DMS114 treated with DMSO at 0.1 percent for 48 hours (cell line): Measurements from ENCODE around the gene UBE4B.
A peak's percentile ranks its signal among the peaks of the same experiment; 100 is the strongest.
"Not testable (repeated sequence)": the region's sequence is repeated elsewhere in the genome, so short reads cannot be mapped to it uniquely, and the experiment has no call there.

ENCODE experiments used
- DNase-seq: peaks from one replicate; lab custom pipeline; 2025; ENCODE audit not compliant: unreplicated experiment; lab: John Stamatoyannopoulos, UW

Gene UBE4B

GRCh38 chr1:10208537-10208936, 175.8 kb downstream of the UBE4B start:
- DNase-seq = no peak

- DNase-seq = no peak
Observed at GRCh38 chr1:10209590-10209904, 176.8 kb downstream of the UBE4B start.

DNA sequence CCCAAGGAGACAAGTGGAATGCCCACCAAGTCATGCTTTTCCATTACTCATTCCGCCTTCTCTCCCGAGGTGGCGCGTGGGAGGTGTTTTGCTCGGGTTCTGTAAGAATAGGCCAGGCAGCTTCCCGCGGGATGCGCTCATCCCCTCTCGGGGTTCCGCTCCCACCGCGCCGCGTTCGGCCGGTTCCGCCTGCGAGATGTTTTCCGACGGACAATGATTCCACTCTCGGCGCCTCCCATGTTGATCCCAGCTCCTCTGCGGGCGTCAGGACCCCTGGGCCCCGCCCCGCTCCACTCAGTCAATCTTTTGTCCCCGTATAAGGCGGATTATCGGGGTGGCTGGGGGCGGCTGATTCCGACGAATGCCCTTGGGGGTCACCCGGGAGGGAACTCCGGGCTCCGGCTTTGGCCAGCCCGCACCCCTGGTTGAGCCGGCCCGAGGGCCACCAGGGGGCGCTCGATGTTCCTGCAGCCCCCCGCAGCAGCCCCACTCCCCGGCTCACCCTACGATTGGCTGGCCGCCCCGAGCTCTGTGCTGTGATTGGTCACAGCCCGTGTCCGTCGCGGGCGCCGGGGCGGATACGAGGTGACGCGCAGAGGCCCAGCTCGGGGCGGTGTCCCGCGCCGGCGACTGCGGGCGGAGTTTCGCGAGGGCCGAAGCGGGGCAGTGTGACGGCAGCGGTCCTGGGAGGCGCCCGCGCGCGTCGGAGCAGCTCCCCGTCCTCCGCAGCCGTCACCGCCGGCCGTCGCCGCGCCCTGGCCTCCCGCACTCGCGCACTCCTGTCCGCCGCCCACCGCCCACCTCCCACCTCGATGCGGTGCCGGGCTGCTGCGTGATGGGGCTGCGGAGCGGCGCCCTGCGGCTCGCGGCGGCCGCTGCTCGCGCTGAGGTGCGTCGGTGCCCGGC, 177.4 kb downstream of the UBE4B start, which contains the start of gene KIF1B:
Gene KIF1B (plus strand): TSS at position 666 of the 906 bp plus-strand sequence. CDS start 21,759 bp downstream, outside the sequence.
- peak; percentile 93 for DNase-seq

GRCh38 chr1:10210841-10211804, 178.4 kb downstream of the UBE4B start:
- DNase-seq = peak; percentile 44

DNA sequence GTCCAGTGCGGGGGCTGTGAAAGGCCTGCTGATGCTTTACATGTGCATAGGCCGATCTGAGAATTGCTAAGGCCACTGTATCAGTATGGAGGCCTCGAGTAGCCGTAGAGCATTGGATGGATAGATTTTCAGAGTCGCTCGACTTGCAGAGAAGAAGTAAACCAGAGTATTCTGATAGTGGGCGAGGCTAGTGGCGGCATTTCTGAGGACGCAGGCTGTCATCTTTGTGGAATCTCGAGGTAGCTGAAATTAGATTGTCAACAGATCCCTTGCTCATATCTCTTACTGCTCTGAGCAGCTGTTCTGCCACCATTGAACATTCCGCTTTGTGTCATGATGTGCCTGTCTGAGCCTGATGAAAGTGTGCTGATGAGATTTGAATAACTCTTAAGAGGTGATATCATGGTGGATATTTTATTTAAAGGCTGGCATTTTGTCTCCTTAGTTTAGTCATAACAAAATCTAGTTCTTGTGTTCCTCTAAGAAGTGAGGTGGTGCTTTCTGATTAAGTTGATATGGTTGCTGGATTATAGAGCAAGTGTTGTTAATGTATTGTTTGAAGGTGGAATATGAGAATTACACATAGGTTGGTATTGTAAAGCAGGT, 179.2 kb downstream of the UBE4B start:
- peak; percentile 44 for DNase-seq

DNA sequence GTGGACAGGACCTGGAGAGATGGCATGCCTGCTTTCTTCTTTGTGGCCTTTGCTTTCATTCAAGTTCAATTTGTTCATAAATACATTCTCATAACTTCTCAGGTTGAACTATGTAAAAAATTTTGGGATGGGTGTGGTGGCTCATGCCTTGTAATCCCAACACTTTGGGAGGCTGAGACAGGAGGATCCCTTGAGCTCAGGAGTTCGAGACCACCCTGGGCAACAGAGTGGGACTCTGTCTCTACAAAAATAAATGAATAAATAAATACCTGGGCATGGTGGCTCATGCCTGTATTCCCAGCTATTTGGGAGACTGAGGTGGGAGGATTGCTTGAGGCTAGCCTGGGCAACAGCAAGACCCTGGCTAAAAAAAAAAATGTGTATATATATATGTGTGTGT, 179.7 kb downstream of the UBE4B start:
- no peak for DNase-seq

DNA sequence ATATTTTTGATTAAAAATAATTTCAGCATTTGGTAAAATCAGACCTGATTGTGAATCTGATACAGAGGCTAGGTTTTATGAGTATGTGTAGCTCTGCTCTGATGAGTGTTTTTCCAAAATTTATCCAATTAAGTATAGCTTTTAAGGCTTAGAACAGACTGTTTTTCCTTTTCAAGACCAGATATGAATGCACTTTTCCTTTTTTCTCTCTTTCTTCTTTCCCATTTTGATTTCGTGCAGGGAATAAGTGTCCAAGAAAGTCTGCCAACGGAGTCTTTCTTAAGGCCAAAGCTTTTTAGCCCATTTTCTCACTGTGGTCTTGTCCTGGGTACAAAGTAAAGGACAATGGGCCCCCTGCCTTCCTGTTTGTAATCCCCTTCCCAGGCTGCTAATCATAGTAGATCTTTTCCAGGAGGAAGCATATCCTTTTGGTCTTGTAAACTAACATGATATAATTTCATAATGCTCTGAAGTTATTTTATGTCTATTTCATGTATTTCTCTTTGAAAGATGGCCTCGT, 180.5 kb downstream of the UBE4B start:
- DNase-seq = no peak

GRCh38 chr1:10216090-10216749, 183.5 kb downstream of the UBE4B start:
- DNase-seq = no peak

GRCh38 chr1:10217748-10218441, 185.1 kb downstream of the UBE4B start:
- no peak for DNase-seq

DNA sequence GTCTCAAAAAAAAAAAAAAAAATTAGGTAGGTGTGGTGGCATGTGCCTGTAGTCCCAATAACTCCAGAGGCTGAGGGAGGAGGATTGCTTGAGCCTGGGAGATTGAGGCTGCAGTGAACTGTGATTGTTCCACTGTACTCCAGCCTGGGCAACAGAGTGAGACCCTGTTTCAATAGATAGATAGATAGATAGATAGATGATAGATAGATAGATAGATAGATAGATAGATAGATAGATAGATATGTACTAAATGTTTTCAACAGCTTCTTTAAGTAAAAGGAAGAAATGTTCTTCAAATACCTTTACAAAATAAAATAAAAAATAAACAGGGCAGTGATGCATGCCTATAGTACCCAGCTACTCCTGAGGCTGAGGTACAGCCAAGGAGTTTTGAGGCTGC, 187.4 kb downstream of the UBE4B start:
- no peak for DNase-seq

DNA sequence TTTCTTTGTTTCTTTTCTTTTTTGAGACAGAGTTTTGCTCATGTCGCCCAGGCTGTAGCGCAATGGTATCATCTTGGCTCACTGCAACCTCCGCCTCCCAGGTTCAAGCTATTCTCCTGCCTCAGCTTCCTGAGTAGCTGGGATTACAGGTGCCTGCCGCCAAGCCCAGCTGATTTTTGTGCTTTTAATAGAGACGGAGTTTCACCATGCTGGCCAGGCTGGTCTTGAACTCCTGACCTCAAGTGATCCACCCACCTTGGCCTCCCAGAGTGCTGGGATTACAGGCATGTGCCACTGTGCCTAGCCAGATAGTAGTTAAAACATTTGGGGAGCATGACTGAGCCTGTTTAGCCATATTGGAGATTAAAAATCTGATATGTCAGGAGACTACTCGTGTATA, 187.9 kb downstream of the UBE4B start:
- not testable (repeated sequence) for DNase-seq

- DNase-seq = no peak
Observed at GRCh38 chr1:10225573-10225972, 192.8 kb downstream of the UBE4B start.

DNA sequence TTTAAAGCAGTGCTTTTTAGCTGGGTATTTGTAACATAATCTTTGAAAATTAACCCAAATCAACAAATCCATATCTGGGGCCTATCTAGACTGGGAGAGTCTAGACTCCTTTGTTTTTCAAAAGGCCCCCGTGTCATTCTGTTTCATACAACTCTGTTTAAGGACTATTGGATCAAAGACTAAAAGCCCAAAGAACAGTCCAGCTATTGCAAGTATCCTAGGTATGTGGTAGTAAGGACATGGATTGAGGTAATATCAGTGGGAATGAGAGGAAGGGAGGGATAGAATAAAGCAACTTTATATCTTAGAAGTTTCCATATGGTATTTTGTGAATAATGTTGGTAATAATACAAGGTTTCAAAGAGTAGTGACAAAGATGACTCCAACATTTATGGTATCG, 195.8 kb downstream of the UBE4B start:
- DNase-seq = no peak

DNA sequence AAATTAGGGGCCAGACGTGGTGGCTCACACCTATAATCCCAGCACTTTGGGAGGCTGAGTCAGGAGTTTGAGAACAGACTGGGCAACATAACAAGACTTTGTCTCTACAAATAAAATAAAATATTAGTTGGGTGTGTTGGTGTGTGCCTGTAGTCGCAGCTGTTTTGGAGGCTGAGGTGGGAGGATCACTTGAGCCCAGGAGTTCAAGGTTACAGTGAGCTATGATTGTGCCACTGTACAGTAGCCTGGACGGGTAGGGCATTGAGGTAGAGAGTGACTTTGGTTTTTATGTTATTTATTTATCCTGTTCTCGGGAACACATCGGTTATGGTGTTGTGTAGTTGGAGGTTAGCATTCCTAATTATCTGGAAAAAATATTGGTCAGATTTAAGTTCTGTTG, 197.1 kb downstream of the UBE4B start:
- no peak for DNase-seq
